ENCODE results near the gene CNNM1.

GRCh38 chr10:99426689-99427088 lies 97.5 kb downstream of the CNNM1 start:
- TF ChIP-seq, protein P1, sequence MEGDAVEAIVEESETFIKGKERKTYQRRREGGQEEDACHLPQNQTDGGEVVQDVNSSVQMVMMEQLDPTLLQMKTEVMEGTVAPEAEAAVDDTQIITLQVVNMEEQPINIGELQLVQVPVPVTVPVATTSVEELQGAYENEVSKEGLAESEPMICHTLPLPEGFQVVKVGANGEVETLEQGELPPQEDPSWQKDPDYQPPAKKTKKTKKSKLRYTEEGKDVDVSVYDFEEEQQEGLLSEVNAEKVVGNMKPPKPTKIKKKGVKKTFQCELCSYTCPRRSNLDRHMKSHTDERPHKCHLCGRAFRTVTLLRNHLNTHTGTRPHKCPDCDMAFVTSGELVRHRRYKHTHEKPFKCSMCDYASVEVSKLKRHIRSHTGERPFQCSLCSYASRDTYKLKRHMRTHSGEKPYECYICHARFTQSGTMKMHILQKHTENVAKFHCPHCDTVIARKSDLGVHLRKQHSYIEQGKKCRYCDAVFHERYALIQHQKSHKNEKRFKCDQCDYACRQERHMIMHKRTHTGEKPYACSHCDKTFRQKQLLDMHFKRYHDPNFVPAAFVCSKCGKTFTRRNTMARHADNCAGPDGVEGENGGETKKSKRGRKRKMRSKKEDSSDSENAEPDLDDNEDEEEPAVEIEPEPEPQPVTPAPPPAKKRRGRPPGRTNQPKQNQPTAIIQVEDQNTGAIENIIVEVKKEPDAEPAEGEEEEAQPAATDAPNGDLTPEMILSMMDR (IDR thresholded peaks at IDR 0.05), result no peak
- TF ChIP-seq EZH2 (IDR thresholded peaks at IDR 0.05) (no peak), EZH2phosphoT487 (IDR thresholded peaks at IDR 0.05) (no peak)

Measured in neural progenitor cell (in vitro differentiated cells).